ENCODE measurements around the gene PCNX2. TPM values are rescaled to one million over a fixed set of nuclear protein-coding genes. Genes with fewer than 3 reads are reported as not detected.

PCNX2 gene
- total RNA-seq, 2 donors from 2014 or later = 24.1 to 72.1 TPM

DNA sequence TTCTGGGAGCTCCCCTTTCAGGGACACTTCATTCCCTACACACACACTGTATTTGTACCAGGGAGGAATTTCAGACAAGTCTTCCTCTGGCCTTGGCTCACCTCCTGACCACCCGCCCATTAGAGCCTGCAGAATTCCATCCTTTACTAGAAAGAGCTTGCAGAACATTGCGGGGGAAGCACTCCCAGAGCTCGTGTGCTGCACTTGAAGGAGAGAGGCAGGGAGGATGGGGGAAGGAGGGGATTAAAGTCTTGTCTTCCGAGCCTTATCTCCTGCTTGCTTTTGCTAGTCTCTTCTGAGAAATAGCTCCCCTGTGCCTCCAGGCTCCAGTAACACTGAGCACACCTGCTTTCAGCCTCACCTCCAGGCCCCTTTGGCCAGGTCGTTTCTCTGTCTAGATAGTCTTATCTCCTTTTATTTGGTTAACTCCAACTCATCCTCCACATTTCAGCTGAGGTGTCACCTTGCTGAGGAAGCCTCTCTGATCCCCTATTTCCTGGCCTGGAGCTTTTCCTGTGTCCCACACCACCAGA is 62.0 kb downstream of the PCNX2 start:
- no peak for ATAC-seq
- H3K4me3 ChIP-seq = no peak overlapping the region
- intact Hi-C loops (cut with DNase I) = no loop called here
- no peaks in the 10 kb centered on the region for H3K4me1 ChIP-seq
- no peak for DNase-seq
- no peaks in the 10 kb centered on the region for H3K36me3 ChIP-seq (replicated peaks in 1 of 2; ENCODE audit: insufficient read depth in 1 of 2, low read depth in 2 of 2)
- H3K27ac ChIP-seq = no peak overlapping the region
- 77 to 79% methylated on average over 5 of the region's 5 CpGs for WGBS, 2 donors
- no peak for TF ChIP-seq POLR2A (IDR thresholded peaks at IDR 0.05)
- TF ChIP-seq, protein P1, sequence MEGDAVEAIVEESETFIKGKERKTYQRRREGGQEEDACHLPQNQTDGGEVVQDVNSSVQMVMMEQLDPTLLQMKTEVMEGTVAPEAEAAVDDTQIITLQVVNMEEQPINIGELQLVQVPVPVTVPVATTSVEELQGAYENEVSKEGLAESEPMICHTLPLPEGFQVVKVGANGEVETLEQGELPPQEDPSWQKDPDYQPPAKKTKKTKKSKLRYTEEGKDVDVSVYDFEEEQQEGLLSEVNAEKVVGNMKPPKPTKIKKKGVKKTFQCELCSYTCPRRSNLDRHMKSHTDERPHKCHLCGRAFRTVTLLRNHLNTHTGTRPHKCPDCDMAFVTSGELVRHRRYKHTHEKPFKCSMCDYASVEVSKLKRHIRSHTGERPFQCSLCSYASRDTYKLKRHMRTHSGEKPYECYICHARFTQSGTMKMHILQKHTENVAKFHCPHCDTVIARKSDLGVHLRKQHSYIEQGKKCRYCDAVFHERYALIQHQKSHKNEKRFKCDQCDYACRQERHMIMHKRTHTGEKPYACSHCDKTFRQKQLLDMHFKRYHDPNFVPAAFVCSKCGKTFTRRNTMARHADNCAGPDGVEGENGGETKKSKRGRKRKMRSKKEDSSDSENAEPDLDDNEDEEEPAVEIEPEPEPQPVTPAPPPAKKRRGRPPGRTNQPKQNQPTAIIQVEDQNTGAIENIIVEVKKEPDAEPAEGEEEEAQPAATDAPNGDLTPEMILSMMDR (IDR thresholded peaks at IDR 0.05) = no peak
- H3K9me3 ChIP-seq = no peaks in the 10 kb centered on the region
- no peaks in the 10 kb centered on the region for H3K27me3 ChIP-seq

DNA sequence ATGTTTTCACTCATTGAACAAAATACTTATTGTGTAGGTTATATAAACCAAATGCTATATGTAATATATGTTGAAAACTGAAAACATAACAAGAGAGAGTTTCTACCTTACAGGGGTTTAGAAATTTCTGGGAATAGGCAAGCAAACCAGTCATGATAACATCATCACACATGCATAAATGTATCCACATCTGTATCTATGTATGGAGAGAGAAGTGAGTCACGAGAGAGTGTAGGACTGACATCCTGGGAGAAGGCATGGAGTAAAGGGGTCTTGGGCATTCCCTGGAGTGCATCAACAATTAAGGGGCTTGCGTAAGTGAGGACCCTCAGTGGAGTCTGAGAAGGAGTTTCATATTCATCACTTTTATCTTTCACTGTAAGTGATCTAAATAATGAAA is 65.5 kb downstream of the PCNX2 start:
- Histone ChIP-seq H3K4me1 (no peaks in the 10 kb centered on the region), H3K36me3 (replicated peaks in 1 of 2; ENCODE audit: insufficient read depth in 1 of 2, low read depth in 2 of 2) (no peaks in the 10 kb centered on the region), H3K27ac (no peak overlapping the region), H3K9me3 (no peaks in the 10 kb centered on the region), H3K4me3 (no peak overlapping the region), H3K27me3 (no peaks in the 10 kb centered on the region)
- WGBS, 2 donors = 84 to 94% methylated on average over 2 of the region's 2 CpGs
- intact Hi-C loops (cut with DNase I) = no loop called here
- DNase-seq = no peak
- no peak for ATAC-seq
- TF ChIP-seq POLR2A (IDR thresholded peaks at IDR 0.05) = no peak
- TF ChIP-seq, protein P1 (IDR thresholded peaks at IDR 0.05) = no peak

DNA sequence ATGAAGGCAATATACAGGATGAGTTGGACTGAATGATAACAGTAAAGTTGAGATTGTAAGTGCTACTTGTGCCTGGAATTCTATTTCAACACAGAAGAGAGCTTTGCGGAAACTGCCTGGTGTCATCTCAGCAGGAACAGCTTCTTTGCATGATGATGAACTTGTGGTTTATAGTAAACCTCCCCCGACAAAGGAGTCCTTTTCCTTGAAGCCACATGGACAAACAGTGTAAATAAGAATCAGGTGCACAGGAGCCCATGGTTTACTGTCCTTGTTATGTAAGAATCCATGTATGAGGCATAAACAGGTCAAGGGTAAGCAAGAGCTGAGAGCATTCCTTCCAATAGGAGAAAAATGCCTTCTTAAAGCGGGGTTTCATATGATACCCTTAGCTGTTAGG is 66.2 kb downstream of the PCNX2 start:
- H3K27ac ChIP-seq = no peak overlapping the region
- H3K9me3 ChIP-seq = no peaks in the 10 kb centered on the region
- intact Hi-C loops (cut with DNase I) = no loop called here
- ATAC-seq = no peak
- no peaks in the 10 kb centered on the region for H3K27me3 ChIP-seq
- no peaks in the 10 kb centered on the region for H3K36me3 ChIP-seq (replicated peaks in 1 of 2; ENCODE audit: insufficient read depth in 1 of 2, low read depth in 2 of 2)
- no peak overlapping the region for H3K4me3 ChIP-seq
- TF ChIP-seq, protein P1 (IDR thresholded peaks at IDR 0.05) = no peak
- no peak for TF ChIP-seq POLR2A (IDR thresholded peaks at IDR 0.05)
- H3K4me1 ChIP-seq = no peaks in the 10 kb centered on the region
- WGBS, 2 donors = 90 to 94% methylated on average over 3 of the region's 3 CpGs
- no peak for DNase-seq

DNA sequence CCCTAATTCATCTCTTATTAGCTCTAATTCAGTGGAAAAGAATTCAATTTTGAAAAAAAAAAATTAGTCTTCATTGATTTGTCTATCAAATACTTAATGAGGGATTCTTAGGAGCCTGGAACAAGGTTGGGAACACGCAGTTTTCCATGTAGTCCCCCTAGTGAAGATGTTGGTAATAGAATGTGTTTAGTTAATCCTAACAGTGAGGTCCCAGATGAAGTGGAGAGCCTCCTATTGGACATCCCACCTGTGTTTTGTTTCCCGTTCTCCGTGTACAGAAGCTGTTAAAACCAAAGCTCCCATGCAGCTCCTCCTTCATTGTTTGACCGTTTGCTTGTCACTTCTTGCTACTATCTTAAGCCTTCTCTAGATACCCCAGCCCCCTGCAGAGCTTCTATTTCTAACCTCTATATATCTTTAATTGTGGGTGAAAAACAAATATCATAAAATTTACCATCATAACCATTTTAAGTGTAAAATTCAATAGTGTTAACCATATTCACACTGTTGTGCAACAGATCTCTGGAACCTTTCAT is 67.5 kb downstream of the PCNX2 start:
- no peak for TF ChIP-seq POLR2A (IDR thresholded peaks at IDR 0.05)
- TF ChIP-seq, protein P1 (IDR thresholded peaks at IDR 0.05) = no peak
- Histone ChIP-seq H3K27me3 (no peaks in the 10 kb centered on the region), H3K4me1 (no peaks in the 10 kb centered on the region), H3K4me3 (no peak overlapping the region), H3K9me3 (no peaks in the 10 kb centered on the region), H3K36me3 (replicated peaks in 1 of 2; ENCODE audit: insufficient read depth in 1 of 2, low read depth in 2 of 2) (no peaks in the 10 kb centered on the region), H3K27ac (no peak overlapping the region)
- WGBS, 2 donors = 84 to 86% methylated on average over 4 of the region's 4 CpGs
- DNase-seq (no peak), ATAC-seq (no peak)
- intact Hi-C loops (cut with DNase I) = no loop called here

DNA sequence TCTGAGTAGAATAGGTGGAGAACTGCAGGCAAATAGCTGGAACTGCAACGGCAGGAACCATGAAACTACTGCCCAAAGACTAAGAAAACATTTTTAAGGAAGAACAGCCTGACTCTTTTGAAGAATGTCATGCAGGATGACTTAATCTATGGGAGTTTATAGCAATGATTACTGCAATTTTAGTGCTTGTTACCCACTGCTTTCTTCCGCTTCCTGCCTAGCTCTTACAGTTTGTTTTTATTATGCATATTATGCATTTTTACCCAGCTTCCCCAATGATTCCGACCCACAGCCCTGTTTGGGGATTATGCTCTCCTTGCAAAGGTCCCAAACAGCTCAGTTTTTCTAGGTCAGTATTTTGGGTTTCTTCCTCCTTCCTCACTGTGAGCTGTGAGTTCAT is 71.2 kb downstream of the PCNX2 start:
- intact Hi-C loops (cut with DNase I) = no loop called here
- no peaks in the 10 kb centered on the region for H3K36me3 ChIP-seq (replicated peaks in 1 of 2; ENCODE audit: insufficient read depth in 1 of 2, low read depth in 2 of 2)
- 85 to 88% methylated on average over 3 of the region's 3 CpGs for WGBS, 2 donors
- H3K9me3 ChIP-seq = no peaks in the 10 kb centered on the region
- no peaks in the 10 kb centered on the region for H3K4me1 ChIP-seq
- no peak overlapping the region for H3K27ac ChIP-seq
- no peaks in the 10 kb centered on the region for H3K27me3 ChIP-seq
- H3K4me3 ChIP-seq = no peak overlapping the region
- no peak for DNase-seq
- no peak for TF ChIP-seq POLR2A (IDR thresholded peaks at IDR 0.05)
- TF ChIP-seq, protein P1 (IDR thresholded peaks at IDR 0.05) = no peak
- no peak for ATAC-seq

All from body of pancreas (tissue), 4 donors.